Testis (tissue), 2 donors: ENCODE results near the gene MAP3K7.

Experiments
- CTCF ChIP-seq, 3 experiments: fragments of 450-650 bp in 2 of 3; fragments of 200-600 bp in 1 of 3; sonication (generic) in 1 of 3; IDR thresholded peaks; one replicate each; pipeline ENCODE4 v1.5.1; 2016 to 2019; ENCODE audit warnings: antibody characterized with exemption in 3 of 3, mild to moderate bottlenecking in 2 of 3, moderate library complexity in 1 of 3
- POLR2A ChIP-seq: fragments of 450-650 bp; IDR thresholded peaks from one replicate; pipeline ENCODE4 v1.6.1; 2017; ENCODE audit warnings: antibody characterized with exemption, mild to moderate bottlenecking, moderate library complexity

GRCh38 chr6:90536520-90536919, 50.4 kb downstream of the MAP3K7 start:
- TF ChIP-seq CTCF (IDR thresholded peaks at IDR 0.05): no peak
- TF ChIP-seq POLR2A: no peak
